ENCODE results near the gene VEZT. TPM values are rescaled to one million over a fixed set of nuclear protein-coding genes. Genes with fewer than 3 reads are reported as not detected.

Gene VEZT
- total and polyA plus RNA-seq, 4 donors = 13.7 to 47.4 (median 22.0) TPM

DNA sequence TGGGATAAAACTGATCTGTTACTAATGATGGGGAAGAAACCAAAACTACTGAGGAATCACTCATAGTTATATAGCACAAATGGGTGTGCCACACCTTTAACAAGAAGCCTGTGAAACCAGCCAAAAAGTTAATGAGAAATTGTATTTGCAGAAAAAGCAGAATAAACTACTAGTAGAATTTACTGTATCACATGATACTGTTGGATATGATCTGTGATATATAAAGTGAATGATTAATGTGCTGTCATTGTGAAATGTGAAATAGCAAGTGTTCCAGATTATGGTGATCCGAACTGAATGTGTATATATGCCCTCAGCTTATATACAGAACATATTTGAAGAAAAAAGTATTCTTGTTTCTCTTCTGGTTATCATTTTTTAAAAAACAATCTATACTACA, 30.5 kb downstream of the VEZT start:
- no peaks in the 10 kb centered on the region for H3K27me3 ChIP-seq (ENCODE audit: control insufficient read depth in 4 of 4, insufficient read depth in 4 of 4, low read length in 3 of 4)
- no peak for DNase-seq (ENCODE audit: low spot score)
- H3K36me3 ChIP-seq (ENCODE audit: control insufficient read depth in 4 of 4, insufficient read depth in 3 of 4, low read depth in 1 of 4, low read length in 3 of 4) = peaks cover 0 to 8% (median 4%) of the 10 kb centered on the region in 4 donors
- H3K4me3 ChIP-seq (ENCODE audit: low read depth in 1 of 3, low read length in 3 of 3) = no peak overlapping the region
- 81% methylated on average over 1 of the region's 1 CpG for WGBS
- peaks cover 0 to 1% (median 0%) of the 10 kb centered on the region in 4 donors for H3K4me1 ChIP-seq (ENCODE audit: control insufficient read depth in 4 of 4, insufficient read depth in 4 of 4, low read length in 3 of 4)
- no peak for TF ChIP-seq RXRA (IDR thresholded peaks at IDR 0.05)
- TF ChIP-seq, protein P1, sequence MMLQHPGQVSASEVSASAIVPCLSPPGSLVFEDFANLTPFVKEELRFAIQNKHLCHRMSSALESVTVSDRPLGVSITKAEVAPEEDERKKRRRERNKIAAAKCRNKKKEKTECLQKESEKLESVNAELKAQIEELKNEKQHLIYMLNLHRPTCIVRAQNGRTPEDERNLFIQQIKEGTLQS (IDR thresholded peaks at IDR 0.05) = no peak
- TF ChIP-seq FOXA1 (IDR thresholded peaks at IDR 0.05) = no peak
- TF ChIP-seq, protein P2, sequence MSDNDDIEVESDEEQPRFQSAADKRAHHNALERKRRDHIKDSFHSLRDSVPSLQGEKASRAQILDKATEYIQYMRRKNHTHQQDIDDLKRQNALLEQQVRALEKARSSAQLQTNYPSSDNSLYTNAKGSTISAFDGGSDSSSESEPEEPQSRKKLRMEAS (IDR thresholded peaks at IDR 0.05) = no peak
- no peak for TF ChIP-seq YY1 (IDR thresholded peaks at IDR 0.05)
- no peak for TF ChIP-seq FOXA2 (IDR thresholded peaks at IDR 0.05)
- TF ChIP-seq, protein P3, sequence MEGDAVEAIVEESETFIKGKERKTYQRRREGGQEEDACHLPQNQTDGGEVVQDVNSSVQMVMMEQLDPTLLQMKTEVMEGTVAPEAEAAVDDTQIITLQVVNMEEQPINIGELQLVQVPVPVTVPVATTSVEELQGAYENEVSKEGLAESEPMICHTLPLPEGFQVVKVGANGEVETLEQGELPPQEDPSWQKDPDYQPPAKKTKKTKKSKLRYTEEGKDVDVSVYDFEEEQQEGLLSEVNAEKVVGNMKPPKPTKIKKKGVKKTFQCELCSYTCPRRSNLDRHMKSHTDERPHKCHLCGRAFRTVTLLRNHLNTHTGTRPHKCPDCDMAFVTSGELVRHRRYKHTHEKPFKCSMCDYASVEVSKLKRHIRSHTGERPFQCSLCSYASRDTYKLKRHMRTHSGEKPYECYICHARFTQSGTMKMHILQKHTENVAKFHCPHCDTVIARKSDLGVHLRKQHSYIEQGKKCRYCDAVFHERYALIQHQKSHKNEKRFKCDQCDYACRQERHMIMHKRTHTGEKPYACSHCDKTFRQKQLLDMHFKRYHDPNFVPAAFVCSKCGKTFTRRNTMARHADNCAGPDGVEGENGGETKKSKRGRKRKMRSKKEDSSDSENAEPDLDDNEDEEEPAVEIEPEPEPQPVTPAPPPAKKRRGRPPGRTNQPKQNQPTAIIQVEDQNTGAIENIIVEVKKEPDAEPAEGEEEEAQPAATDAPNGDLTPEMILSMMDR (IDR thresholded peaks at IDR 0.05; ENCODE audit: low read depth, low read length, missing input control) = no peak
- TF ChIP-seq, protein P4, sequence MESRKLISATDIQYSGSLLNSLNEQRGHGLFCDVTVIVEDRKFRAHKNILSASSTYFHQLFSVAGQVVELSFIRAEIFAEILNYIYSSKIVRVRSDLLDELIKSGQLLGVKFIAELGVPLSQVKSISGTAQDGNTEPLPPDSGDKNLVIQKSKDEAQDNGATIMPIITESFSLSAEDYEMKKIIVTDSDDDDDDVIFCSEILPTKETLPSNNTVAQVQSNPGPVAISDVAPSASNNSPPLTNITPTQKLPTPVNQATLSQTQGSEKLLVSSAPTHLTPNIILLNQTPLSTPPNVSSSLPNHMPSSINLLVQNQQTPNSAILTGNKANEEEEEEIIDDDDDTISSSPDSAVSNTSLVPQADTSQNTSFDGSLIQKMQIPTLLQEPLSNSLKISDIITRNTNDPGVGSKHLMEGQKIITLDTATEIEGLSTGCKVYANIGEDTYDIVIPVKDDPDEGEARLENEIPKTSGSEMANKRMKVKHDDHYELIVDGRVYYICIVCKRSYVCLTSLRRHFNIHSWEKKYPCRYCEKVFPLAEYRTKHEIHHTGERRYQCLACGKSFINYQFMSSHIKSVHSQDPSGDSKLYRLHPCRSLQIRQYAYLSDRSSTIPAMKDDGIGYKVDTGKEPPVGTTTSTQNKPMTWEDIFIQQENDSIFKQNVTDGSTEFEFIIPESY (IDR thresholded peaks at IDR 0.05) = no peak
- TF ChIP-seq TAF1 (conservative IDR thresholded peaks at IDR 0.05) = no peak
- no peak for TF ChIP-seq HNF4G (IDR thresholded peaks at IDR 0.05)
- TF ChIP-seq NR2F2 (IDR thresholded peaks at IDR 0.05) = no peak
- H3K9me3 ChIP-seq (ENCODE audit: control insufficient read depth in 4 of 4, low read length in 3 of 4) = no peaks in the 10 kb centered on the region
- H3K27ac ChIP-seq (ENCODE audit: low read depth in 1 of 2, low read length in 2 of 2) = no peak overlapping the region
- no peak overlapping the region for H3K9ac ChIP-seq (ENCODE audit: low read depth in 1 of 2, low read length in 2 of 2)

DNA sequence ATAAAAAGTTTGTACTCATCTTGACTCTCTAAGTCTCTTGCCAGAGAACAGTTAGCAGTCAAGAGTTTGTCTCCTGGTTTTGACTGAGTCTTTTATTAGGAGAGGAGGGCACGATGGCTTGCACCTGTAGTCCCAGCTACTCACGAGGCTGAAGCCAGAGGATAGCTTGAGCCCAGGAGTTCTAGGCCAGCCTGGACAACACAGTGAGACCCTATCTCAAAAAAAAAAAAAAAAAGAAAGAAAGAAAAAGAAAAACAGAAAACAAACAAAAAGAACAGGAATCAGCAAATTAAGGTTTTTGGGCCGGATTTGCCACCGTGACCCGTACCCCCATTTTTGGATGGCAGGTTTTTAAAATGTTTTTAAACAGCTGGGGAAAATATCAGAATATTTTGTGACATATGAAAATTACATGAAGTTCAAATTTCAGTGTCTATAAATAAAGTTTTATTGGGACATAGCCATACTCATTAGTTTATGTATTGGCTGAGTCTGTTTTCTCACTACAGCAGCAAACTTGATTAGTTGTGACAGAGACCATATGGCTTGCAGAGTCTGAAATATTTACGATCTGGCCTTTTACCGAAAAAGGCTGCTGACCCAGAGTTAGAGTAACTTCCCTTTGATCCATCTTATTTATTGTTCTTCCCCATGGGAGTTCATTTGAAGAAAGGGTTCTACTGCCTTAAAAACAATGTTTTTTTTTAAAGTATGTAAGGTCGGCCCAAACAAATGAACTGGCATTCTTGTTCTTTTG, 31.2 kb downstream of the VEZT start:
- no peak for TF ChIP-seq SP1 (IDR thresholded peaks at IDR 0.05)
- TF ChIP-seq HNF4A (conservative IDR thresholded peaks at IDR 0.05) = no peak
- no peak for TF ChIP-seq HNF4G (IDR thresholded peaks at IDR 0.05)
- TF ChIP-seq, protein P4 (IDR thresholded peaks at IDR 0.05) = no peak
- TF ChIP-seq EGR1 (IDR thresholded peaks at IDR 0.05; ENCODE audit: low read depth in 2 of 2) = no peak
- TF ChIP-seq, protein P3 (IDR thresholded peaks at IDR 0.05; ENCODE audit: low read depth, low read length, missing input control) = no peak
- TF ChIP-seq FOXA2 (IDR thresholded peaks at IDR 0.05) = no peak
- TF ChIP-seq, protein P2 (IDR thresholded peaks at IDR 0.05) = no peak
- TF ChIP-seq TAF1 (conservative IDR thresholded peaks at IDR 0.05) = no peak
- TF ChIP-seq FOXA1 (IDR thresholded peaks at IDR 0.05) = no peak
- no peak overlapping the region for H3K4me3 ChIP-seq (ENCODE audit: low read depth in 1 of 3, low read length in 3 of 3)
- H3K9me3 ChIP-seq (ENCODE audit: control insufficient read depth in 4 of 4, low read length in 3 of 4) = no peaks in the 10 kb centered on the region
- H3K27me3 ChIP-seq (ENCODE audit: control insufficient read depth in 4 of 4, insufficient read depth in 4 of 4, low read length in 3 of 4) = no peaks in the 10 kb centered on the region
- H3K9ac ChIP-seq (ENCODE audit: low read depth in 1 of 2, low read length in 2 of 2) = no peak overlapping the region
- peaks cover 0 to 1% (median 0%) of the 10 kb centered on the region in 4 donors for H3K4me1 ChIP-seq (ENCODE audit: control insufficient read depth in 4 of 4, insufficient read depth in 4 of 4, low read length in 3 of 4)
- no peak for DNase-seq (ENCODE audit: low spot score)
- peaks cover 0 to 11% (median 5%) of the 10 kb centered on the region in 4 donors for H3K36me3 ChIP-seq (ENCODE audit: control insufficient read depth in 4 of 4, insufficient read depth in 3 of 4, low read depth in 1 of 4, low read length in 3 of 4)
- H3K27ac ChIP-seq (ENCODE audit: low read depth in 1 of 2, low read length in 2 of 2) = no peak overlapping the region
- 93% methylated on average over 8 of the region's 8 CpGs for WGBS

Measured in liver (tissue), 9 donors.